Astrocyte (in vitro differentiated cells and primary cell): ENCODE measurements around the gene PFKFB2.

Experiments
- EZH2 ChIP-seq: IDR thresholded peaks from 2 replicates; pipeline ENCODE4 v1.6.1; 2012; ENCODE audit warnings: mild to moderate bottlenecking, low read length, inconsistent platforms; ENCODE audit not compliant: insufficient read depth
- TF ChIP-seq, protein P1 (sequence below): IDR thresholded peaks from 2 replicates; pipeline ENCODE4 v1.5.1; 2011; ENCODE audit warnings: low read depth, mild to moderate bottlenecking, inconsistent platforms, low read length, moderate library complexity; ENCODE audit not compliant: insufficient read depth

DNA sequence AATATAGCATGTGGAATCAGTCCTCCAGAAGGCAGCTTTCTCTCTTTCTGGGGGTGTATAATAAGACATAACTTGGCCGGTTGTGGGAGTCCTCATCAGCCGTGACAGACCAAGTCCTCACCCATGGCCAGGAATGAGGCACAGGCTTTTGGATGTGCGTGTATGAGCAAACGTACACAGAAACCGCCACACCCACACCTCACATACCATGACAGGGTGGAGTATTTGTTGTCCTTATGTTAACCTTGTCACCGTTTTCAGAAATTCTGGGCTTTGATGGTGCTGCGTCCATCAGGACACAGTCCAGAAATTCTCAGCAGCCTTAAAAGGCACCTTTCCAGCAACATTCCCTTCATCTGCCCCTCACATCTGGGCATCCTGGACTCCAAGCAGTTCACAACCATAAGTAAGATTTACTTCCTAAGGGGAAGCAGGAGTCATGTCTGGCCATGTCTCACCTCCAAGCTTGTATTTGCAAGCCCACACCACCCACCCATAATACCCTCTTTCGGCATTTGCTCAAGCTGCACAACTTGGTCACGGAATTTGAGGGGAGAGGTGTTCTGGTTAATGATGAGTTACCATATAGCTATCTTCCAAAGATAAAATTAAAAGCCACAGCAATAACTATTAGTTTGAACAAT lies 32.9 kb upstream of the PFKFB2 start:
- TF ChIP-seq, protein P1, sequence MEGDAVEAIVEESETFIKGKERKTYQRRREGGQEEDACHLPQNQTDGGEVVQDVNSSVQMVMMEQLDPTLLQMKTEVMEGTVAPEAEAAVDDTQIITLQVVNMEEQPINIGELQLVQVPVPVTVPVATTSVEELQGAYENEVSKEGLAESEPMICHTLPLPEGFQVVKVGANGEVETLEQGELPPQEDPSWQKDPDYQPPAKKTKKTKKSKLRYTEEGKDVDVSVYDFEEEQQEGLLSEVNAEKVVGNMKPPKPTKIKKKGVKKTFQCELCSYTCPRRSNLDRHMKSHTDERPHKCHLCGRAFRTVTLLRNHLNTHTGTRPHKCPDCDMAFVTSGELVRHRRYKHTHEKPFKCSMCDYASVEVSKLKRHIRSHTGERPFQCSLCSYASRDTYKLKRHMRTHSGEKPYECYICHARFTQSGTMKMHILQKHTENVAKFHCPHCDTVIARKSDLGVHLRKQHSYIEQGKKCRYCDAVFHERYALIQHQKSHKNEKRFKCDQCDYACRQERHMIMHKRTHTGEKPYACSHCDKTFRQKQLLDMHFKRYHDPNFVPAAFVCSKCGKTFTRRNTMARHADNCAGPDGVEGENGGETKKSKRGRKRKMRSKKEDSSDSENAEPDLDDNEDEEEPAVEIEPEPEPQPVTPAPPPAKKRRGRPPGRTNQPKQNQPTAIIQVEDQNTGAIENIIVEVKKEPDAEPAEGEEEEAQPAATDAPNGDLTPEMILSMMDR, result no peak
- no peak for TF ChIP-seq EZH2
